ENCODE results near the gene SP8.

DNA sequence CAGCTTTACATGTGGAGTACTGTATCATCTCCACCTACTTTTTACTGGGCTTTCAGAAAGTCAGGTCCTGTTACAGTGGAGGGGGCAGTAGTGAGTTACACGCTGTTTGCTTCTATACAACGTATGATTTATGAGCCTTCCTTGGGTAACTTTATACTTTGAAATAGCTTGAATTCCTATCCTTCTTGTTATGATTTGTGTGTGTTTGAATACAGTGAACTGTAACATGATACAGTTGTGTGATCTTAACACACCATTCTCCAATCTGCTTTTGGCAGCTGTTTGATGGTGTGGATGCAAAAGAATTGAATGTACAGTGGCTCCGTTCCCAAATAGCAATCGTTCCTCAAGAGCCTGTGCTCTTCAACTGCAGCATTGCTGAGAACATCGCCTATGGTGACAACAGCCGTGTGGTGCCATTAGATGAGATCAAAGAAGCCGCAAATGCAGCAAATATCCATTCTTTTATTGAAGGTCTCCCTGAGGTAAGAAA is 41.7 kb downstream of the SP8 start:
- TF ChIP-seq EZH2 (IDR thresholded peaks at IDR 0.05; ENCODE audit: low read length), result no peak
- TF ChIP-seq, protein P1, sequence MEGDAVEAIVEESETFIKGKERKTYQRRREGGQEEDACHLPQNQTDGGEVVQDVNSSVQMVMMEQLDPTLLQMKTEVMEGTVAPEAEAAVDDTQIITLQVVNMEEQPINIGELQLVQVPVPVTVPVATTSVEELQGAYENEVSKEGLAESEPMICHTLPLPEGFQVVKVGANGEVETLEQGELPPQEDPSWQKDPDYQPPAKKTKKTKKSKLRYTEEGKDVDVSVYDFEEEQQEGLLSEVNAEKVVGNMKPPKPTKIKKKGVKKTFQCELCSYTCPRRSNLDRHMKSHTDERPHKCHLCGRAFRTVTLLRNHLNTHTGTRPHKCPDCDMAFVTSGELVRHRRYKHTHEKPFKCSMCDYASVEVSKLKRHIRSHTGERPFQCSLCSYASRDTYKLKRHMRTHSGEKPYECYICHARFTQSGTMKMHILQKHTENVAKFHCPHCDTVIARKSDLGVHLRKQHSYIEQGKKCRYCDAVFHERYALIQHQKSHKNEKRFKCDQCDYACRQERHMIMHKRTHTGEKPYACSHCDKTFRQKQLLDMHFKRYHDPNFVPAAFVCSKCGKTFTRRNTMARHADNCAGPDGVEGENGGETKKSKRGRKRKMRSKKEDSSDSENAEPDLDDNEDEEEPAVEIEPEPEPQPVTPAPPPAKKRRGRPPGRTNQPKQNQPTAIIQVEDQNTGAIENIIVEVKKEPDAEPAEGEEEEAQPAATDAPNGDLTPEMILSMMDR (optimal IDR thresholded peaks at IDR 0.05 in 1 of 3, IDR thresholded peaks at IDR 0.05 in 1 of 3, conservative IDR thresholded peaks at IDR 0.05 in 1 of 3; ENCODE audit: extremely low read depth in 1 of 3, insufficient read depth in 2 of 3, low read length in 3 of 3), result peak; percentile 11 to 28 (median 23)
